Endothelial cell of umbilical vein (primary cell): ENCODE measurements around the gene BCAS4.

Experiments
- POLR2A ChIP-seq: IDR thresholded peaks from 2 replicates; pipeline ENCODE4 v1.6.1; 2012; ENCODE audit warnings: low read depth, mild to moderate bottlenecking, control low read depth, low read length
- TF ChIP-seq, protein P1 (sequence below), 2 donors: IDR thresholded peaks; 1 replicate in 1 of 2; 2 replicates in 1 of 2; pipeline ENCODE4 v1.5.1; 2011; ENCODE audit warnings: low read length in 2 of 2, mild to moderate bottlenecking in 2 of 2, moderate library complexity in 2 of 2, control low read depth in 1 of 2, inconsistent platforms in 1 of 2, low read depth in 1 of 2; ENCODE audit not compliant: insufficient read depth in 1 of 2; ENCODE audit errors: extremely low read depth in 1 of 2

- TF ChIP-seq, protein P1, sequence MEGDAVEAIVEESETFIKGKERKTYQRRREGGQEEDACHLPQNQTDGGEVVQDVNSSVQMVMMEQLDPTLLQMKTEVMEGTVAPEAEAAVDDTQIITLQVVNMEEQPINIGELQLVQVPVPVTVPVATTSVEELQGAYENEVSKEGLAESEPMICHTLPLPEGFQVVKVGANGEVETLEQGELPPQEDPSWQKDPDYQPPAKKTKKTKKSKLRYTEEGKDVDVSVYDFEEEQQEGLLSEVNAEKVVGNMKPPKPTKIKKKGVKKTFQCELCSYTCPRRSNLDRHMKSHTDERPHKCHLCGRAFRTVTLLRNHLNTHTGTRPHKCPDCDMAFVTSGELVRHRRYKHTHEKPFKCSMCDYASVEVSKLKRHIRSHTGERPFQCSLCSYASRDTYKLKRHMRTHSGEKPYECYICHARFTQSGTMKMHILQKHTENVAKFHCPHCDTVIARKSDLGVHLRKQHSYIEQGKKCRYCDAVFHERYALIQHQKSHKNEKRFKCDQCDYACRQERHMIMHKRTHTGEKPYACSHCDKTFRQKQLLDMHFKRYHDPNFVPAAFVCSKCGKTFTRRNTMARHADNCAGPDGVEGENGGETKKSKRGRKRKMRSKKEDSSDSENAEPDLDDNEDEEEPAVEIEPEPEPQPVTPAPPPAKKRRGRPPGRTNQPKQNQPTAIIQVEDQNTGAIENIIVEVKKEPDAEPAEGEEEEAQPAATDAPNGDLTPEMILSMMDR (IDR thresholded peaks at IDR 0.05; ENCODE audit: extremely low read depth in 1 of 2, insufficient read depth in 1 of 2, low read depth in 1 of 2, low read length in 2 of 2) = no peak
- no peak for TF ChIP-seq POLR2A
Measured at GRCh38 chr20:50828363-50829136, 33.7 kb downstream of the BCAS4 start.
